Fibroblast of skin of right biceps (primary cell): ENCODE measurements around the gene LTK.
"Not testable (repeated sequence)": the region's sequence is repeated elsewhere in the genome, so short reads cannot be mapped to it uniquely, and the experiment has no call there.

Experiments
- DNase-seq: peaks from one replicate; pipeline ENCODE4 v3.0.0-alpha.2; 2013

LTK gene

DNA sequence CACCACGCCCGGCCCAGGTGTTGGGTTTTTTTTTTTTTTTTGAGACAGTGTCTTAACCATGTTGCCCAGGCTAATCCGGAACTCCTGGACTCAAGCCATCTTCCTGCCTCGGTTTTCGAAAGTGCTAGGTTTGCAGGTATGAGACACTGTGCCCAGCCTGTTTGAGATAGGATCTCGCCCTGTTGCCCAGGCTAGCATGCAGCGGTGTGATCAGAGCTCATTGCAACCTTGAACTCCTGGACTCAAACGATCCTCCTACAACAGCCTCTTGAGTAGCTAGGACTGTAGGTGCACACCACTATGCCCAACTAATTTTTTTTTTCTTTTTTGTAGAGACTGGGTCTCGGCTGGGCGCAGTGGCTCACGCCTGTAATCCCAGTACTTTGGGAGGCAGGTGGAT, 40.2 kb downstream of the LTK start:
- DNase-seq = no peak

DNA sequence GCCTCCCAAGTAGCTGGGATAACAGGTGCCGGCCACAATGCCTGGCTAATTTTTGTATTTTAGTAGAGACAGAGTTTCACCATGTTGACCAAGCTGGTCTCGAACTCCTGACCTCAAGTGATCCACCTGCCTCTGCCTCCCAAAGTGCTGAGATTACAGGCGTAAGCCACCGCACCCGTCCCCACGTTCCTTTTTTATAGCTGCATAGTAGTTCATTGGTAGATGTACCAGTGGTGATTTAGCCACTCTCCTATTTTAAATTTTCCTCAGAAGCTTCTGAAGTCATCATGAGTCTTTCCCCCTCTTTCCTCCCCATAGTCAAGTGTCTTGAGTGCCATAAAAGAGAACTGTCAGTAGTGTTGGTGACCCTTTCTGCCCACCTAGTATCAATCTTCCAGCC, 44.0 kb downstream of the LTK start:
- not testable (repeated sequence) for DNase-seq

DNA sequence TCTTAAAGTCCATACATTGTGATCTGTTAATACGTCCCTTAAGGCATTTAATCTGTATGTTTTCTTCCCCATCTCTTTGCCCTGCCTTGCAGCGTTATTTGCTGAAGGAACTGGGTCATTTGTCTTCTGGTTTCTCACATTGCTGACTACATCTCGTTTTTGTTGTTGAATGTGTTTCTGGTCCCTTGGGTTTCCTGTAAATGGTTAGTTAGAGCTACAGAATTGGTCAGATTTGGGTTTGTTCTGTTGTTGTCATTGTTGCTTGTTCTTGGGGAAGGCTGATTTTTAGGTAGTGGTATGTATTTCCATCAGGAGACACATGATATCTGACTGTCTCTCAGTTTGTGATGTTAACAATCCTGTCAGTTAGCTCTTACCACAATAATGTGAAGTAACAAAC, 46.9 kb downstream of the LTK start:
- DNase-seq = no peak

DNA sequence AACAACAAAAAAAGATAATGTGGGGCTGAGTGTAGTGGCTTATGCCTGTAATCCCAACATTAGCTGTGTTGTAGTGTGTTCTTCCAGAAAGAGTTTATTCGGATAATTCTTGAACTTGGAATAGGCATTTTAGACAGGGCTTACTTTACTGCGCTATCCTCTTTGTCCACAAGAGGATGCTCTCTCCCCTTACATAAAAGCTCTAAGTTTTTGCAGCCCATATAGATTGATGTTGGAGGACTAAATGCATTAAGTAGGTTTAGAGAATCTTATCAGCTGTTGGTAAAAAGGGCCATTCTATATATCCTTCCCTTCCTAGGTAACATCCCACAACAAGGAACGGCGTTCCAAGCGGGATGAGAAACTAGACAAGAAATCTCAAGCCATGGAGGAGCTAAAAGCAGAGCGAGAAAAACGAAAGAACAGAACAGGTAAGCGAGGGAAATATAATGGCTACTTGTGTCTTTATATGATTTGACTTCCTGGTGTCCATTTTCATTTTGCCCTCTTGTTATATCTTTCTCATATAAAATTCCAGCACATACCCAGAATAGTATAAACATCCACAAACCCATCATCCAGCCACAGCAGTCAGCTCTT, 47.7 kb downstream of the LTK start:
- DNase-seq = peak; percentile 53

DNA sequence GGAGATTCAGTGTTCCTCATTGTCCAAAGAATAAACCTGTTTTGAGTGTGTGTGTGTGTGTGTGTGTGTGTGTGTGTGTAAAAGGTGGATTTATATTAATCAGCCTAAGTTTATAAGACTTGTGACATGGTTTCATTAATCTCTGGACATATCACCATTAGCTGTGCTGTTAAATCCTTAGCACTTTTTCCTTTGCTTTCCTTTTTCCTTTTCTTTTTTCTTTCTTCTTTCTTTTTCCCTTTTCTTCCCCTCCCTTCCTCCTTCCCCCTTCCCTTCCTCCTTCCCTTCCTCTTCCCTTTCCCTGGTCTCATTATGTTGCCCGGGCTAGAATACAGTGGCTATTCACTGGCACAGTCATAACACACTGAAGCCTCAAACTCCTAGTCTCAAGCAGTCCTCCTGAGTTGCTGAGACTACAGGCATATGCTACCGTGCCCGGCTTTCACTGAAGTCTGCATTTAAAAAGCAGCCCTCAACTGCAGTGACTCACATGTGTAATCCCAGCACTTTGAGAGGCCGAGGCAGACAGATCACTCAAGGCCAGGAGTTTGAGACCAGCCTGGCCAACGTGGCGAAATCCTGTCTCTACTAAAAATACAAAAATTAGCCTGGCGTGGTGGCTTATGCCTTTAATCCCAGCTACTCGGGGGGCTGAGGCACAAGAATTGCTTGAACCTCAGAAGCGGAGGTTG, 48.6 kb downstream of the LTK start:
- DNase-seq = no peak

DNA sequence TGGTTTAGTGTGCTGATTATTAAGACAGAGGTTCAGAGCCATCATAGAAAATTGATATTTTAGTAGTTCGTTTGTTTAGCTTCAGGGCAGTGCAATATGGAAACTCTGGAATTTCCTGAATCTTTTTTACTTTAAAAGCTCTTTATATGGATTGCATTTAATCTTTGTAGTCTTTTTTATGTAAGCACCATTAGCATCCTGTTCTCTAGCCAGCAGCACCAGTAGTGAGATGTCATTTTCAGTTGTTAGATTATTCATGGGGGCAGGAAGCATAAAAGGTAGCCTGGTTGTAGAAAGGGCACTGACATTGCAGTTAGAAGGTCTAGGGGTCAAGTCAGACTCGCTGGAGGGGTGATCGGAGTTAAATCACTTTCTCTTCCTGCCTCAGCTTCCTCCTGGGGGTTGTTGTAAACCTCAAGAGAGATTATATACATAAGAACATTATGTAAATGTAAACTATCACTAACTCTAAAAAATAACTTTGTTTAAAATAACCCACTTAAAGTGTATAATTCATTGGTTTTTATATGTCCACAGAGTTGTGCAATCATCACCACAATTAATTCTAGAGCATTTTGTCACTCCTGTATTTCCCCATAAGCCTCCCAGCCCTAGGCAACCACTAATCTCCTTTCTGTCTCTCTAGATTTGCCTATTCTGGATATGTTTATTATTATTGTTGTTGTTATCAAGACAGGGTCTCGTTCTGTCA, 51.4 kb downstream of the LTK start:
- DNase-seq = no peak
